ENCODE results near the gene DIS3L2.
A peak's percentile ranks its signal among the peaks of the same experiment; 100 is the strongest.

Gene DIS3L2

GRCh38 chr2:232261776-232262175 is 300.3 kb downstream of the DIS3L2 start:
- DNase-seq = no peak

- DNase-seq = no peak
Observed at GRCh38 chr2:232263295-232263694, 301.8 kb downstream of the DIS3L2 start.

- DNase-seq = no peak
Observed at GRCh38 chr2:232264081-232264480, 302.6 kb downstream of the DIS3L2 start.

GRCh38 chr2:232265329-232265728 is 303.8 kb downstream of the DIS3L2 start:
- no peak for DNase-seq

GRCh38 chr2:232268636-232269165 is 307.2 kb downstream of the DIS3L2 start:
- no peak for DNase-seq

GRCh38 chr2:232269867-232270266 is 308.4 kb downstream of the DIS3L2 start:
- DNase-seq = no peak

- DNase-seq = peak in 1 of 56 donors; percentile 22
Observed at GRCh38 chr2:232273903-232274643, 312.6 kb downstream of the DIS3L2 start.

- no peak for DNase-seq
Observed at GRCh38 chr2:232275670-232276069, 314.2 kb downstream of the DIS3L2 start.

- DNase-seq = no peak
Observed at GRCh38 chr2:232276084-232276732, 314.7 kb downstream of the DIS3L2 start.

- DNase-seq = no peak
Observed at GRCh38 chr2:232276733-232277313, 315.3 kb downstream of the DIS3L2 start.

- no peak for DNase-seq
Observed at GRCh38 chr2:232278534-232278933, 317.0 kb downstream of the DIS3L2 start.

- DNase-seq = no peak
Observed at GRCh38 chr2:232280341-232280740, 318.8 kb downstream of the DIS3L2 start.

GRCh38 chr2:232281858-232282507 is 320.5 kb downstream of the DIS3L2 start:
- DNase-seq = no peak

GRCh38 chr2:232282508-232283055 is 321.1 kb downstream of the DIS3L2 start:
- DNase-seq = peak in 2 of 56 donors; percentile 20 to 25

GRCh38 chr2:232286001-232286868 is 324.7 kb downstream of the DIS3L2 start:
- DNase-seq = no peak

- DNase-seq = no peak
Observed at GRCh38 chr2:232287316-232287715, 325.8 kb downstream of the DIS3L2 start.

- DNase-seq = no peak
Observed at GRCh38 chr2:232288489-232289030, 327.0 kb downstream of the DIS3L2 start.

GRCh38 chr2:232290668-232291067 is 329.2 kb downstream of the DIS3L2 start:
- DNase-seq = no peak

GRCh38 chr2:232291343-232291742 is 329.8 kb downstream of the DIS3L2 start:
- DNase-seq = no peak

All from amygdala (tissue), 56 donors.